B cell (primary cell): ENCODE measurements around the gene PLA2G4D.
A peak's percentile ranks its signal among the peaks of the same experiment; 100 is the strongest.

Experiments used
- EZH2 ChIP-seq: IDR thresholded peaks from 2 replicates; pipeline ENCODE4 v1.6.1; 2012; ENCODE audit warnings: borderline replicate concordance, low read depth, mild to moderate bottlenecking, moderate library complexity, low read length; ENCODE audit not compliant: insufficient read depth, poor library complexity, severe bottlenecking
- TF ChIP-seq, protein P1 (sequence below): fragments of 200-600 bp; IDR thresholded peaks from one replicate; pipeline ENCODE4 v1.8.0; 2022; ENCODE audit warnings: antibody characterized with exemption, mild to moderate bottlenecking

DNA sequence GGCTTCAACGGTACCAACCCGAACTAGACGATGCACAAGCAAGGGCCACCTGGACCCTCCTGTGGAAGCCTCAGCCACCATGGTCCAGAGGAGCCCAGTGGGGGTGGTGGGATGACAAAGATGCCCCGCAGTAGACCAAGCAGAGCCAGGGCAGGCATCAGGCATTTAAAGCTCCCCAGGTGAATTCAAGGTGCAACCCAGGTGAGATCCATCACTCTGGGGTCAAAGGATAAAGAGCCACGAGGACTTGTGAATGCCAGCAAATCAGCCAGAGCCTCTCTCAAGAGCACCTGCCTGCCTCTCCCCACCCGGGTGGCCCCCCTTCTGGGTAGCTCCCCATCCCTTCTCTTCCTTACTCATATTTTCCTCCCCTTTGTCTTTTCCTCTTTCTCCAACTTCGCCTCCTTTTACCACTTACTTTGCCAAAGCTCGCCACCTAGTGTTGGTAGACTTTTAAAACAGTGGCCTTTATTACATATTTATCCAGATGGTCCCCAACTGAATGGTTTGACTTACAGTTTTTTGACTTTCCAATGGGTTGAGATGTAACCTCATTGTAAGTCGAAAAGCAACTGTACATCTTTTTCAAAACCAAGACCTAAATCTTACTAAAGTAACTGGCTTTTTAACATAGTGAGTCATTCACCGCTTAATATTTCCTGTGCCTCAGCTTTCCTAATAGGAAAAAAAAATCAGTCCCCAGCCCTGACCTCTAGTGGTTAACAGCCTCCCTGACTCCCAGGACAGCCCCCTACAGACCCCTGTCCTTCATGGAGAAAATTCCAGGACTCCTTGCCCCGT is 43.3 kb upstream of the PLA2G4D start:
- TF ChIP-seq, protein P1, sequence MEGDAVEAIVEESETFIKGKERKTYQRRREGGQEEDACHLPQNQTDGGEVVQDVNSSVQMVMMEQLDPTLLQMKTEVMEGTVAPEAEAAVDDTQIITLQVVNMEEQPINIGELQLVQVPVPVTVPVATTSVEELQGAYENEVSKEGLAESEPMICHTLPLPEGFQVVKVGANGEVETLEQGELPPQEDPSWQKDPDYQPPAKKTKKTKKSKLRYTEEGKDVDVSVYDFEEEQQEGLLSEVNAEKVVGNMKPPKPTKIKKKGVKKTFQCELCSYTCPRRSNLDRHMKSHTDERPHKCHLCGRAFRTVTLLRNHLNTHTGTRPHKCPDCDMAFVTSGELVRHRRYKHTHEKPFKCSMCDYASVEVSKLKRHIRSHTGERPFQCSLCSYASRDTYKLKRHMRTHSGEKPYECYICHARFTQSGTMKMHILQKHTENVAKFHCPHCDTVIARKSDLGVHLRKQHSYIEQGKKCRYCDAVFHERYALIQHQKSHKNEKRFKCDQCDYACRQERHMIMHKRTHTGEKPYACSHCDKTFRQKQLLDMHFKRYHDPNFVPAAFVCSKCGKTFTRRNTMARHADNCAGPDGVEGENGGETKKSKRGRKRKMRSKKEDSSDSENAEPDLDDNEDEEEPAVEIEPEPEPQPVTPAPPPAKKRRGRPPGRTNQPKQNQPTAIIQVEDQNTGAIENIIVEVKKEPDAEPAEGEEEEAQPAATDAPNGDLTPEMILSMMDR, result peak; percentile 66
- no peak for TF ChIP-seq EZH2
